ENCODE results near the gene SPOCK2.

DNA sequence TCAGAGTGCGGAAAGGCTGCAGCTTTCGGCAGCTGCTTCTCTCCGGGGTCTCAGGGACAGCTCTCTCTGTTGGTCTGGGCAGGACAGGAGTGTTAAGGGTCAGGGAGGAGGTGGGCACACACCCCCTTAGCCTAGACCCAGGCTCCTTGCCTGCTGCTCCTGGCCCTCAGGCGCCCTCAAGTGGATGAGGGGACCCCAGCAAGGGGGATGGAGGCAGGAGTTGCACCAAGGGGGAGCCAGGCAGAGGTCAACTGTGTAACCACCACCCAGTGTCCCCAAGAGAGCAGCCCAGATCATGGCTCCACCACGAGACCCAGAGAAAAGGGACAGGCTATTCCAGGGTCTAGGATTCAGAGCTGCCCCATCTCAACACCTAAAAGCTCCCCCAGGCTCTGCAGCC lies 26.9 kb downstream of the SPOCK2 start:
- TF ChIP-seq, protein P1, sequence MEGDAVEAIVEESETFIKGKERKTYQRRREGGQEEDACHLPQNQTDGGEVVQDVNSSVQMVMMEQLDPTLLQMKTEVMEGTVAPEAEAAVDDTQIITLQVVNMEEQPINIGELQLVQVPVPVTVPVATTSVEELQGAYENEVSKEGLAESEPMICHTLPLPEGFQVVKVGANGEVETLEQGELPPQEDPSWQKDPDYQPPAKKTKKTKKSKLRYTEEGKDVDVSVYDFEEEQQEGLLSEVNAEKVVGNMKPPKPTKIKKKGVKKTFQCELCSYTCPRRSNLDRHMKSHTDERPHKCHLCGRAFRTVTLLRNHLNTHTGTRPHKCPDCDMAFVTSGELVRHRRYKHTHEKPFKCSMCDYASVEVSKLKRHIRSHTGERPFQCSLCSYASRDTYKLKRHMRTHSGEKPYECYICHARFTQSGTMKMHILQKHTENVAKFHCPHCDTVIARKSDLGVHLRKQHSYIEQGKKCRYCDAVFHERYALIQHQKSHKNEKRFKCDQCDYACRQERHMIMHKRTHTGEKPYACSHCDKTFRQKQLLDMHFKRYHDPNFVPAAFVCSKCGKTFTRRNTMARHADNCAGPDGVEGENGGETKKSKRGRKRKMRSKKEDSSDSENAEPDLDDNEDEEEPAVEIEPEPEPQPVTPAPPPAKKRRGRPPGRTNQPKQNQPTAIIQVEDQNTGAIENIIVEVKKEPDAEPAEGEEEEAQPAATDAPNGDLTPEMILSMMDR (IDR thresholded peaks at IDR 0.05): no peak
- TF ChIP-seq POLR2A (IDR thresholded peaks at IDR 0.05; ENCODE audit: low read depth) (no peak), POLR2AphosphoS5 (IDR thresholded peaks at IDR 0.05) (no peak), EP300 (IDR thresholded peaks at IDR 0.05) (no peak)

All from esophagus muscularis mucosa (tissue), 4 donors.